G401.6 (cell line): Measurements from ENCODE around the gene MRC2.
"Not testable (repeated sequence)": the region's sequence is repeated elsewhere in the genome, so short reads cannot be mapped to it uniquely, and the experiment has no call there.

Source experiments
- FAIRE-seq: peaks from 2 replicates; lab custom pipeline; 2012; peaks lifted over from hg19 to GRCh38; lab: Jason Lieb, UNC

Gene MRC2

DNA sequence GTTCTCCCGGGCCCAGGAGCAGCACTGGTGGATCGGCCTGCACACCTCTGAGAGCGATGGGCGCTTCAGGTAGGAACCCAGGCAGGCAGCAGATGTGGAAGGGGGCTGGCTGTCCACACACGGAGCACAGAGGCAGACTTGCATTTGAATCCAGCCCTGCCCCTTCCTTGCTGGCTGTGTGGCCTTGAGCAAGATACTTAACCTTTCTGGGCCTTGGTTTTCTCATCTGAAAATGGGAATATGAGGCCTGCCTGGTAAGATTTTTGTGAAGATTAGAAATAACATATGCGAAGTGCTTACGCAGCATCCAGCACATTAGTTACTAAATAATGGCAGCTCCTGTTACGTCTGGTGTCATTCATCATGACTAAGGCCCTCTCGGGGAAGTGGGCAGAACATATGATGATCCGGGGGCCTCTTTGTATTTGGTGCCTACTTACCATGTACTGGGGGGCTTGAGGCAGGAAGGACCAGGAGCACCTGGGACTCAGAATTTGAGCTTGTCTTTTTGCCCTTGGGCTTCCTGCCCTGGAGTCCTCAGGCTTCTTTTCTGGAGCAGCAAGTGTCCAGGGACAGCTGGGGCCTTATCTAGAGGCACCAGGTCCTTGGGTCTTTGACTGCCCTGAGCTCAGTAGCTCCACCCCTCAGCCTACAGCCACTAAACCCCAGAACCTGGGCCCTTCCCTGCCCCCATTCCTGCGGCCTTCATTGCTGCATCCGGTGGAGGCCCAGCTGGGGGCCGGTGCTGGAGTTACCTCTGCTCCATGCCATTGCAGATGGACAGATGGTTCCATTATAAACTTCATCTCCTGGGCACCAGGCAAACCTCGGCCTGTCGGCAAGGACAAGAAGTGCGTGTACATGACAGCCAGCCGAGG, 53.8 kb downstream of the MRC2 start:
- FAIRE-seq, result no peak

DNA sequence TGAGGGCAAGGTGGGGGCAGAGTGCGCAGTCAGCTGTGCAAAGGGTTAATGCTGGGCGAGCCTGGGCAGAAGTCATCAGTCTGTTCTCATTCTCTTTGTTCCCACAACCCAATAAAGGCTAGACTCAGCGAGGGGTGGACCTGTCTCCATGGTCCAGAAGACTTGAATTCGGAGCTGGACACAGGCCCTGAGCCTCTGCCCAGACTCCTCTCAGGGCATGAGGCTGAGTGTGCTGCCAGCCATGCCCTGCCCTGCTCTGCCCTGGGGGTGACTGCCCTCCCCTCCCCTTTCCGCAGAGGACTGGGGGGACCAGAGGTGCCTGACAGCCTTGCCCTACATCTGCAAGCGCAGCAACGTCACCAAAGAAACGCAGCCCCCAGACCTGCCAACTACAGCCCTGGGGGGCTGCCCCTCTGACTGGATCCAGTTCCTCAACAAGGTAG, 54.5 kb downstream of the MRC2 start:
- FAIRE-seq, result no peak

- no peak for FAIRE-seq
Measured at GRCh38 chr17:62684179-62684578, 56.7 kb downstream of the MRC2 start.

DNA sequence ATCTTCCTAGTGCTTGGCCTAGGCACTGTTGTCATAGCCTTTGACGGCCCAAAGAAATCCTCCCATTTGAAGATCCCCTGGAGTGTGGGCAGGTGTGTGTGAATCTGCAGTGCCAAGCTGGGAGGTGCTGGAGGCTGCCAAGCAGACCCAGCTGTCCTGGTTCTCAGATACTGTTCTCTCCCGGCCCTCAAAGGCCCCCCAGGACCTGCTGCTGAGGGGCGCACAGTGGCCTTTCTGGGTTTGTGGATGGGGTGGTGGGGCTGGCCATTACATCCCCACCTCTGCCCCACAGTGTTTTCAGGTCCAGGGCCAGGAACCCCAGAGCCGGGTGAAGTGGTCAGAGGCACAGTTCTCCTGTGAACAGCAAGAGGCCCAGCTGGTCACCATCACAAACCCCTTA, 60.5 kb downstream of the MRC2 start:
- no peak for FAIRE-seq

GRCh38 chr17:62688398-62689160, 61.1 kb downstream of the MRC2 start:
- no peak for FAIRE-seq

DNA sequence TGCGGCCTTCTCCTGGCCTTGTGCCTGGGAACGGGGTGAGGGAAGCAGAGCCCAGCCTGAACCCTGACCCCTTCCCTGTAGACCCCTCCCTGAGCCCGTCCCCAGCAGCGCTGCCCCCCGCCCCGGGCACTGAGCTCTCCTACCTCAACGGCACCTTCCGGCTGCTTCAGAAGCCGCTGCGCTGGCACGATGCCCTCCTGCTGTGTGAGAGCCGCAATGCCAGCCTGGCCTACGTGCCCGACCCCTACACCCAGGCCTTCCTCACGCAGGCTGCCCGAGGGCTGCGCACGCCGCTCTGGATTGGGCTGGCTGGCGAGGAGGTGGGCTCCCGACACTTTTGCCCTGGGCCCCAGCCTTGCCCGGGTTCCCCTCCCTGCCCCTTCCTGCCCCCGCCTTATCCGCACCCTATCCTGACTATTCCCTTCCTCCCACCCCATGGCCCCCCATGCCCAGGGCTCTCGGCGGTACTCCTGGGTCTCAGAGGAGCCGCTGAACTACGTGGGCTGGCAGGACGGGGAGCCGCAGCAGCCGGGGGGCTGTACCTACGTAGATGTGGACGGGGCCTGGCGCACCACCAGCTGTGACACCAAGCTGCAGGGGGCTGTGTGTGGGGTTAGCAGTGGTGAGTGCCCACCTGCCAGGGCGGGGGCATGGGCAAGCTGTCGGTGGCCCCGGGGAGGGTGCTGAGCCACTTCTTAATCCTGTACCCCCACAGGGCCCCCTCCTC, 62.1 kb downstream of the MRC2 start:
- FAIRE-seq, result no peak

DNA sequence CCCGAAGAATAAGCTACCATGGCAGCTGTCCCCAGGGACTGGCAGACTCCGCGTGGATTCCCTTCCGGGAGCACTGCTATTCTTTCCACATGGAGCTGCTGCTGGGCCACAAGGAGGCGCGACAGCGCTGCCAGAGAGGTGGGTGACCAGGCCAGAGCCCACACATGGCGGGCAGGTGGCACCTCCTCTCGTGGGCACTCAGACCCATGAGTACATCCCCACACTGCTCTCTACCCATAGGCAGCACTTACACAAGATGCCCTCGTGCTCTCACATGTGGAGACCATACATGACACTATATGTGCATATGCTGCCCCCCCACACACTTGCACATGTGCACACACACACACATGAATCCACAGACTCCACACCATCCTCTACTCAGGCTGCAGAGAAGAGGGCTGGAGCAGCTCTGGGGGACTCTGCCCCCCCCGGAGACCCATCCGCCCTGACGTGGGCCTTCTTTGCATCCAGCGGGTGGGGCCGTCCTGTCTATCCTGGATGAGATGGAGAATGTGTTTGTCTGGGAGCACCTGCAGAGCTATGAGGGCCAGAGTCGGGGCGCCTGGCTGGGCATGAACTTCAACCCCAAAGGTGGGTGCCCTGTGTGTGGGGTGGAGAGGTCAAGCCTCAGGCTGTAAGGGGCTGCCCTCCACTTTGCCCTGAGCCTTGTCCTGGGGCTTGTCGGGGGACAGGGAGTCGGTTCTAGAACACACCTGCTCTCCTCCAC, 62.9 kb downstream of the MRC2 start:
- FAIRE-seq, result no peak

- FAIRE-seq, result not testable (repeated sequence)
Measured at GRCh38 chr17:62691589-62691915, 64.1 kb downstream of the MRC2 start.

DNA sequence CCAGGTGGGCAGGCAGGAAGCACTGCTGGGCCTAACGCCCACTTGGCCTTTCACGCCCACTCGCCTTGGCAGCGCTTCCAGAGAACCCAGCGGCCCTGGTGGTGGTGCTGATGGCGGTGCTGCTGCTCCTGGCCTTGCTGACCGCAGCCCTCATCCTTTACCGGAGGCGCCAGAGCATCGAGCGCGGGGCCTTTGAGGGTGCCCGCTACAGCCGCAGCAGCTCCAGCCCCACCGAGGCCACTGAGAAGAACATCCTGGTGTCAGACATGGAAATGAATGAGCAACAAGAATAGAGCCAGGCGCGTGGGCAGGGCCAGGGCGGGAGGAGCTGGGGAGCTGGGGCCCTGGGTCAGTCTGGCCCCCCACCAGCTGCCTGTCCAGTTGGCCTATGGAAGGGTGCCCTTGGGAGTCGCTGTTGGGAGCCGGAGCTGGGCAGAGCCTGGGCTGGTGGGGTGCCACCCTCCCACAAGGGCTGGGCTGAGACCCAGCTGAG, 64.7 kb downstream of the MRC2 start:
- FAIRE-seq, result no peak

DNA sequence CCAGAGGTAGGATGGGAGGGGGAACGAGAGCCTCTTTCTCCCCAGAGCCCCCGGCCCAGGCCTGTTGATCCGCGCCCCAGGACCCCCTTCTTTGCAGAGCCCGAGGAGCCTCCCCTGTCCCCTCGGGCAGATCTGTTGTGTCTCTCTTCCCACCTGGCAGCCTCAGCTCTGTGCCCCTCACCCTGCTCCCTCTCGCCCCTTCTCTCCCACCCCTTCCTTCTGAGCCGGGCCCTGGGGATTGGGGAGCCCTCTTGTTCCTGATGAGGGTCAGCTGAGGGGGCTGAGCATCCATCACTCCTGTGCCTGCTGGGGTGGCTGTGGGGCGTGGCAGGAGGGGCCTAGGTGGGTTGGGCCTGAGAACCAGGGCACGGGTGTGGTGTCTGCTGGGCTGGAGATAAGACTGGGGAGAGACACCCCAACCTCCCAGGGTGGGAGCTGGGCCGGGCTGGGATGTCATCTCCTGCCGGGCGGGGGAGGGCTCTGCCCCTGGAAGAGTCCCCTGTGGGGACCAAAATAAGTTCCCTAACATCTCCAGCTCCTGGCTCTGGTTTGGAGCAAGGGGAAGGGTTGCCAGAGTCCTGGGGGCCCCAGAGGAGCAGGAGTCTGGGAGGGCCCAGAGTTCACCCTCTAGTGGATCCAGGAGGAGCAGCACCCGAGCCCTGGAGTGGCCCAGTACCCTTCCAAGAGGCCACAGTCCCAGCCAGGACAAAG, 65.4 kb downstream of the MRC2 start:
- FAIRE-seq, result no peak

- FAIRE-seq, result no peak
Measured at GRCh38 chr17:62693616-62694409, 66.3 kb downstream of the MRC2 start.

DNA sequence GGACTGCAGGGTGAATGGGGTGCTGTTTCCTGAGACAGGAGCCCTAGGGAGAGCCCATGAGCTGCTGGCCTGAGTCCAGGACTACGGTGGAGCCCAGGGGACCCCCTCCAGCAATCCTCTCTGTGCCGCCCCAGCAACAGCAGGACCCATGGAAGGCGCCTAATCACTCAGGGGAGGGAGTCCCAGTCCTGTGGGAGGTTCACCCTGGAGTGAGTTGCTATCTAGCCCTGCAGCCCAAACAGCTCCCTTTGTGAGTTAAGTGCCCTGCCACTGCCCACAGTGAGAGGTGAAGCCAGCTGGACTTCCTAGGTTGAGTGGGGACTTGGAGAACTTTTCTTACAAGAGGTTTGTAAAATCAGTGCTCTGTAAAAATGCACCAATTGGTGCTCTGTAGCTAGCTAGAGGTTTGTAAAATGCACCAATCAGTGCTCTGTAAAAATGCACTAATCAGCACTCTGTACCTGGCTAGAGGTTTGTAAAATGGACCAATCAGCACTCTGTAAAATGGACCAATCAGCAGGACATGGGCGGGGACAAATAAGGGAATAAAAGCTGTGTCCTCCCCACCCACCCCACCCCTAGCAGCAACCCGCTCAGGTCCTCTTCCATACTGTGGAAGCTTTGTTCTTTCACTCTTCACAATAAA, 67.7 kb downstream of the MRC2 start:
- FAIRE-seq, result not testable (repeated sequence)

- FAIRE-seq, result no peak
Measured at GRCh38 chr17:62696256-62696655, 68.8 kb downstream of the MRC2 start.

GRCh38 chr17:62696726-62697490, 69.4 kb downstream of the MRC2 start:
- no peak for FAIRE-seq

GRCh38 chr17:62698459-62698858, 71.0 kb downstream of the MRC2 start:
- FAIRE-seq, result not testable (repeated sequence)

GRCh38 chr17:62700964-62701705, 73.7 kb downstream of the MRC2 start:
- FAIRE-seq, result no peak

DNA sequence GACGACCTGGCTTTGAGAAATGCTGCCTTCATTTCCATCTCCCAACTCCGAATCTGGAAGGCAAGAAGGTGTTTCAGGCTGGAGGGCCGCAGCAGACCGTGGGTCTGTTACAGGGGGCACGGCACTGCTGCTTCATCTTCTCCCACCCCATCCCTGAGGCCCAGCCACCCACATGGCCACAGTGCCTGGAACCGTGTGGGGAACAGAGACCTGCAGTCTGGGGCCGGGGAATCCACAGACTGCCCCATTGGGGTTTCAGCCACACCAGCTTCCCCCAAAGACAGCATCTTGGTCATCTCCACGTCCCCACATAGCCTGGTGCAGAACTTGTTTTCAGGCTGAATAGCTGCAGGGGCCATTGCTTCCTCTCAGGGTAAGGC, 74.2 kb downstream of the MRC2 start:
- no peak for FAIRE-seq

DNA sequence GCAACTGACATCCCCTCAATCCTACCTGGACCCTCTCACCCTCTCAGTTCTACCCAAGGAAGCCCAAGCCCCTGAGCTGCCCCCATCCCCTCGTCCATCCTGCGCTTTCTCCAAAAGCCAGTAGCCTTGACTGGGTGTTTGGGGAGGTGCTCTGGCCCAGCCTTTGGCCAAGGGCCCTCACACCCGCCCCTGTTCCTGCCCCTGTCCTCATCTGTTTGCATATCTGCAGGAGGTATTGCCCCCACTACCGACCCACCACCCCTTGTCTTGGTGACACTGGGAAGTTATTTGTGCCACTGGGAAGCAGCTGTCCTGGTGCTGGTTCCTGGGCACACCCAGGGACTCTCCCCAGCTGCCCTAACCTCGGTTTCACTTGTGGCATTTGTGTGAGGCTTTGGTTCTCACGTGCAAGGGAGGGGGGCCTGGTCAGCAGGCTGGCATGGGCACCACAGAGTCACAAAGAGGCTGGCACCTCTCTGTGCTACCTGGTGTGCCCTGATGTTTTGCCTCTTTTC, 75.3 kb downstream of the MRC2 start:
- FAIRE-seq, result no peak
